ENCODE measurements around the gene TMEM244. TPM values are rescaled to one million over a fixed set of nuclear protein-coding genes. Genes with fewer than 3 reads are reported as not detected.

The TMEM244 gene
- total and polyA plus RNA-seq, 9 of the 15 experiments (the other 6 are each of a cell fraction or from before 2014, with no cell fraction given), result not detected

DNA sequence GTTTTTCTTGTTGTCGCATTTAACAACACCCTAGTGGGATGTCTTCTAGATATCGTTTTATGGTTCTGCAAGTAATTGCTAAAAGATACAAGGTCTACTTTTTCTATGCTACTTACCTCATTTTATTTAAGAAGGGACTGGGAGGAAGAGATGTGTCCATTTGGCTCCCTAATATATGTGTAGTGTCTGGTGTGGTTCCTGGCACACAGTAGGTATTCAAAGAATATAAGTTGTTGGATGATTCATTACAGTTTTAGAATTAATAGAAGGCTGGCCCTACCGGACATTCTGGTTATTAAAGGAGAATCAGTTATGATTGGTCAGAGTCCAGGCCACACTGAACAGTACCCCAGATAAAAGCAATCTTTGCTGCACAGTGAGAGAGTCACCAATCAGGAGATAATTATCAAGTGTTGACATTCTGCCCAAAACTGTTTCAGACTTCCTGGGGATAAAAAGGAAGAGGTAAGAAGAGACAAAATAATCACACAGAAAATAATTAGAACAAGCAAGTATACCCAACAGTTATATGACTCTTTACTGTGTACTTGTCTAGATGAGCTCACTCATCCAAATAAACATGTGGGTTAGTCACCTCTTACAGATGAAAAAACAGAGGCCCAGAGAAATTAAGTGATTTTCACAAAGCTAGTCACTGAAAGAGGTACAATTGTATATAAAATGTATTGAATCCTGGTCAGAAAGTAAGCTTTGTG lies 7.0 kb downstream of the TMEM244 start (continued):
- peak; percentile 87 for TF ChIP-seq CBFA2T3 (IDR thresholded peaks at IDR 0.05)
- TF ChIP-seq ZBED1 (IDR thresholded peaks at IDR 0.05), result no peak
- no peak for TF ChIP-seq MYNN (IDR thresholded peaks at IDR 0.05)
- TF ChIP-seq MYNN (CRISPR knock-in tag; IDR thresholded peaks at IDR 0.05), result no peak
- TF ChIP-seq CC2D1A (IDR thresholded peaks at IDR 0.05), result peak; percentile 28; the same call in 1 of the 2 replicates
- no peak for TF ChIP-seq MITF (IDR thresholded peaks at IDR 0.05)
- TF ChIP-seq IRF2 (CRISPR knock-in tag; IDR thresholded peaks at IDR 0.05), result no peak
- TF ChIP-seq NR4A1 (CRISPR knock-in tag; IDR thresholded peaks at IDR 0.05), result no peak
- no peak for TF ChIP-seq NR4A1 (tag; IDR thresholded peaks at IDR 0.05)
- no peak for TF ChIP-seq TGIF2 (CRISPR knock-in tag; IDR thresholded peaks at IDR 0.05)
- no peak for TF ChIP-seq MCM2 (IDR thresholded peaks at IDR 0.05; ENCODE audit: low read depth)
- no peak for TF ChIP-seq MECOM (CRISPR knock-in tag; IDR thresholded peaks at IDR 0.05)
- no peak for TF ChIP-seq PTRF (tag; IDR thresholded peaks at IDR 0.05)
- TF ChIP-seq IFI16 (CRISPR knock-in tag; IDR thresholded peaks at IDR 0.05), result no peak
- TF ChIP-seq PYGO2 (tag; IDR thresholded peaks at IDR 0.05), result no peak
- TF ChIP-seq JUND (IDR thresholded peaks at IDR 0.05; ENCODE audit: borderline replicate concordance, low read depth, low read length), result peak; percentile 78; the same call in 1 of the 2 replicates
- peak; percentile 70; the same call in 2 of the 3 replicates for TF ChIP-seq JUND (tag; IDR thresholded peaks at IDR 0.05; ENCODE audit: borderline replicate concordance, low read depth, low read length)
- TF ChIP-seq, protein P1, sequence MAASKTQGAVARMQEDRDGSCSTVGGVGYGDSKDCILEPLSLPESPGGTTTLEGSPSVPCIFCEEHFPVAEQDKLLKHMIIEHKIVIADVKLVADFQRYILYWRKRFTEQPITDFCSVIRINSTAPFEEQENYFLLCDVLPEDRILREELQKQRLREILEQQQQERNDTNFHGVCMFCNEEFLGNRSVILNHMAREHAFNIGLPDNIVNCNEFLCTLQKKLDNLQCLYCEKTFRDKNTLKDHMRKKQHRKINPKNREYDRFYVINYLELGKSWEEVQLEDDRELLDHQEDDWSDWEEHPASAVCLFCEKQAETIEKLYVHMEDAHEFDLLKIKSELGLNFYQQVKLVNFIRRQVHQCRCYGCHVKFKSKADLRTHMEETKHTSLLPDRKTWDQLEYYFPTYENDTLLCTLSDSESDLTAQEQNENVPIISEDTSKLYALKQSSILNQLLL (CRISPR knock-in tag; IDR thresholded peaks at IDR 0.05; ENCODE audit: borderline replicate concordance), result no peak
- no peak for TF ChIP-seq MED1 (CRISPR knock-in tag; IDR thresholded peaks at IDR 0.05; ENCODE audit: borderline replicate concordance)
- TF ChIP-seq RBM15 (IDR thresholded peaks at IDR 0.05; ENCODE audit: insufficient read depth, low read length), result no peak
- TF ChIP-seq ZNF740 (CRISPR knock-in tag; IDR thresholded peaks at IDR 0.05), result no peak
- no peak for TF ChIP-seq ZNF740 (tag; IDR thresholded peaks at IDR 0.05)
- no peak for TF ChIP-seq LARP7 (IDR thresholded peaks at IDR 0.05)
- TF ChIP-seq ZNF444 (CRISPR knock-in tag; IDR thresholded peaks at IDR 0.05), result no peak
- TF ChIP-seq YY1 (IDR thresholded peaks at IDR 0.05; ENCODE audit: borderline replicate concordance in 1 of 3, control insufficient read depth in 1 of 3, extremely low read depth in 1 of 3, insufficient read depth in 3 of 3, insufficient read length in 1 of 3, insufficient replicate concordance in 2 of 3, low read depth in 1 of 3, low read length in 2 of 3), result no peak
- TF ChIP-seq HES1 (IDR thresholded peaks at IDR 0.05; ENCODE audit: low read depth), result peak; percentile 43; the same call in 1 of the 2 replicates
- TF ChIP-seq ZNF75A (CRISPR knock-in tag; IDR thresholded peaks at IDR 0.05), result no peak
- TF ChIP-seq ZNF41 (CRISPR knock-in tag; conservative IDR thresholded peaks at IDR 0.05), result no peak

Data from K562 (cell line).